HEK293 (cell line): ENCODE data around the gene PCSK5.

Experiments
- CTCF ChIP-seq: fragments of 450-650 bp; formaldehyde crosslinking; IDR thresholded peaks from 2 replicates; pipeline ENCODE4 v1.5.1; 2016; ENCODE audit warnings: missing biosample characterization, missing genetic modification characterization
- SALL2 ChIP-seq: fragments of 450-650 bp; formaldehyde crosslinking; IDR thresholded peaks from 2 replicates; pipeline ENCODE4 v1.5.0; 2017; ENCODE audit warnings: missing biosample characterization, mild to moderate bottlenecking, missing genetic modification characterization, borderline replicate concordance
- TRIM28 ChIP-seq: IDR thresholded peaks from 2 replicates; pipeline ENCODE4 v1.6.1; 2011; ENCODE audit warnings: low read length, control low read depth, borderline replicate concordance
- YY1 ChIP-seq: fragments of 450-650 bp; formaldehyde crosslinking; IDR thresholded peaks from 2 replicates; pipeline ENCODE4 v1.5.1; 2018; ENCODE audit warnings: missing biosample characterization, missing genetic modification characterization

- TF ChIP-seq CTCF: no peak
- no peak for TF ChIP-seq TRIM28
- TF ChIP-seq YY1 (tag by site-specific recombination): no peak
- TF ChIP-seq SALL2 (tag by site-specific recombination): no peak
Measured at GRCh38 chr9:76135902-76136301, 245.4 kb downstream of the PCSK5 start.
